Mesendoderm (in vitro differentiated cells): Measurements from ENCODE around the gene NIF3L1. TPM values are rescaled to one million over a fixed set of nuclear protein-coding genes. Genes with fewer than 3 reads are reported as not detected.
A peak's percentile ranks its signal among the peaks of the same experiment; 100 is the strongest.

ENCODE experiments used
- DNase-seq: peaks from one replicate; pipeline ENCODE4 v3.0.0; 2013
- H2AK5ac ChIP-seq: 2 replicates; pipeline ENCODE4 v1.6.1; 2013; ENCODE audit warnings: low read length, inconsistent platforms
- H2BK120ac ChIP-seq: 2 replicates; pipeline ENCODE4 v1.6.1; 2013; ENCODE audit warnings: low read depth, mild to moderate bottlenecking, low read length, moderate library complexity, mixed read lengths
- H2BK15ac ChIP-seq: replicated peaks from 2 replicates; pipeline ENCODE4 v1.6.1; 2013; ENCODE audit warnings: low read depth, mild to moderate bottlenecking, moderate library complexity
- H2BK5ac ChIP-seq: 2 replicates; pipeline ENCODE4 v1.6.1; 2013; ENCODE audit warnings: low read length, inconsistent platforms
- H3K18ac ChIP-seq: 2 replicates; pipeline ENCODE4 v1.6.1; 2013; ENCODE audit warnings: mild to moderate bottlenecking, low read length, mixed read lengths
- H3K23ac ChIP-seq: one replicate; pipeline ENCODE4 v1.6.1; 2013; ENCODE audit warnings: low read length
- H3K27ac ChIP-seq: 2 replicates; pipeline ENCODE4 v1.5.1; 2013; ENCODE audit warnings: low read depth, mild to moderate bottlenecking, inconsistent platforms, low read length, moderate library complexity
- H3K27me3 ChIP-seq: 2 replicates; pipeline ENCODE4 v1.6.1; 2013; ENCODE audit warnings: low read length, control low read depth, mild to moderate bottlenecking, inconsistent platforms; ENCODE audit not compliant: insufficient read depth, poor library complexity
- H3K36me3 ChIP-seq: 2 replicates; pipeline ENCODE4 v1.6.1; 2013; ENCODE audit warnings: low read length, inconsistent platforms; ENCODE audit not compliant: control insufficient read depth, insufficient read depth
- H3K4ac ChIP-seq: one replicate; pipeline ENCODE4 v1.6.1; 2013; ENCODE audit warnings: low read depth, mild to moderate bottlenecking, low read length, moderate library complexity
- H3K4me1 ChIP-seq: 2 replicates; pipeline ENCODE4 v1.6.1; 2013; ENCODE audit warnings: low read depth, low read length, inconsistent platforms; ENCODE audit not compliant: control insufficient read depth
- H3K4me2 ChIP-seq: 2 replicates; pipeline ENCODE4 v1.6.1; 2013; ENCODE audit warnings: low read length
- H3K4me3 ChIP-seq: 2 replicates; pipeline ENCODE4 v1.5.1; 2013; ENCODE audit warnings: mild to moderate bottlenecking, low read length
- H3K56ac ChIP-seq: one replicate; pipeline ENCODE4 v1.6.1; 2013; ENCODE audit warnings: low read length
- H3K79me1 ChIP-seq: 2 replicates; pipeline ENCODE4 v1.6.1; 2013; ENCODE audit warnings: low read length, inconsistent platforms
- H3K79me2 ChIP-seq: 2 replicates; pipeline ENCODE4 v1.6.1; 2013; ENCODE audit warnings: mild to moderate bottlenecking, low read length; ENCODE audit not compliant: control insufficient read depth, insufficient read depth
- H3K9ac ChIP-seq: 2 replicates; pipeline ENCODE4 v1.6.1; 2013; ENCODE audit warnings: low read length, inconsistent platforms
- H4K5ac ChIP-seq: one replicate; pipeline ENCODE4 v1.6.1; 2013; ENCODE audit warnings: low read length
- H4K8ac ChIP-seq: one replicate; pipeline ENCODE4 v1.6.1; 2013; ENCODE audit warnings: low read depth, mild to moderate bottlenecking, control low read depth, low read length, moderate library complexity
- WGBS: extraction: QIAGEN DNeasy Blood & Tissue Kit; methylation state at CpG from one replicate; pipeline ENCODE4 v1.1.7; 2013; ENCODE audit warnings: low lambda C conversion rate, missing lambda C conversion rate; ENCODE audit not compliant: insufficient coverage; ENCODE audit errors: extremely low coverage; 5-methylcytosine and 5-hydroxymethylcytosine counted together
- polyA plus RNA-seq, 2 experiments: library from polyadenylated mRNA; stranded (reverse); fragments of 200-250 nt; gene quantifications; one replicate each; pipeline ENCODE4 v1.2.3, GENCODE V29; 2013

Gene NIF3L1
- polyA plus RNA-seq (2013, experiment 1 of 2), result 56.4 TPM
- polyA plus RNA-seq (2013, experiment 2 of 2), result 57.4 TPM

DNA sequence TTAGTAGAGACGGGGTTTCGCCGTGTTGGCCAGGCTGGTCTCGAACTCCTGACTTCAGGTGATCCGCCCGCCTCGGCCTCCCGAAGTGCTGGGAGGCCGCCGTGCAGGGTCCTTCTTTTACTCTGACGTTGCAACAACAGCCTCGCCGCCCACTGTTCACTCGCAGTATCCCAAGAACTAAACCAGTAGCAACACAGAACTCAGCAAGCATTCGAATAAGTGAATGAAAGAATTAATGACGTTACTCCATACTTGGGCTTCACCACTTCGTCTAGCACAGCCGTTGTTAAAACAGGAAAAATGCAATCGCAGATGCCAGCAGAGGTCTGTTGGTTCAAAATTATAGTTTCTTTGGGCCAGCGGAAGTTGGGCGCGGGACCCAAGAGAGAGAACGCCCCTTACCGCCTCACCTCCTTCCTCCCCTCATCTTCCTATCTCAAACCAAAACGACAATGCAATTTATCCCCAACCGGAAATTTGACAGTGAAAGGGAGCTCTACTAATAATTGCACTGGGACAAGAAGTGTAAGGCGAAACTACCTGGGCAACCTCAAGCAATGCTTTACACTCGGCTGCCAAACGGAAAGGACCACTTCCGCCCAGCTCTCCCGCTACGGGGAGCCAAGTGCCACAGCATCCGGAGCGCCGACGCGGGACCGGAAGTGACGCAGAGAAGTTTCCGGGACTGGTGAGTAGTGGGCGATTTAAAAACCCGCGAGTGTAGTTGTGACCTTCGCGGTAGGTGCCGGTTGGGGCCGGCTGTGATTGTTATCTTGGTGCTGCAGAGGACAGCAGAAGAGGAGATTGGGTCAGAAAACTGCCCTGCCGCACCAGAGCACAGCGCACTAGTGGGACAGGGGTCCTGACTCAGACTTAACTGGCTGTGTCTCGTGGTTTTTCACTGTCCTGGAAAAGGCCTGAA lies at the start of gene NIF3L1, which contains the start of gene PPIL3:
Gene NIF3L1, plus strand, starts transcription at position 668 of the 922 bp plus-strand sequence. CDS start 2,573 bp downstream, outside the sequence.
Gene PPIL3, minus strand, starts transcription at position 374 of the 922 bp plus-strand sequence. CDS start 1,462 bp downstream, outside the sequence.
- H3K4me2 ChIP-seq, result peak within 1 kb of the TSS; percentile 84
- H3K4me1 ChIP-seq, result no peaks in the 10 kb centered on the region
- H3K36me3 ChIP-seq, result no peaks in the 10 kb centered on the region

GRCh38 chr2:200839513-200839912 lies 49.7 kb upstream of the NIF3L1 start:
- no peaks in the 10 kb centered on the region for H3K27me3 ChIP-seq
- H3K9ac ChIP-seq, result no peak overlapping the region
- no CpG with 5 or more reads among the region's 3 CpGs for WGBS
- peak; percentile 80 for DNase-seq
- H4K5ac ChIP-seq, result no peak overlapping the region
- H2BK120ac ChIP-seq, result no peak overlapping the region
- no peak overlapping the region for H3K4ac ChIP-seq
- H3K27ac ChIP-seq, result no peak overlapping the region
- no peaks in the 10 kb centered on the region for H3K79me1 ChIP-seq
- H4K8ac ChIP-seq, result no peak overlapping the region
- H3K4me1 ChIP-seq, result no peaks in the 10 kb centered on the region
- no peak overlapping the region for H3K18ac ChIP-seq
- H3K4me3 ChIP-seq, result no peak overlapping the region
- H3K79me2 ChIP-seq, result no peaks in the 10 kb centered on the region
- no peak overlapping the region for H2AK5ac ChIP-seq
- no peak overlapping the region for H2BK5ac ChIP-seq
- H3K56ac ChIP-seq, result no peak overlapping the region
- no peaks in the 10 kb centered on the region for H3K36me3 ChIP-seq
- no peak overlapping the region for H3K4me2 ChIP-seq
- no peak overlapping the region for H2BK15ac ChIP-seq
- H3K23ac ChIP-seq, result no peak overlapping the region

More for the DNA sequence above, at the start of gene NIF3L1, which contains the start of gene PPIL3:
- peaks cover 25% of the 10 kb centered on the region for H3K79me2 ChIP-seq
- DNase-seq, result peak; percentile 100
- H3K18ac ChIP-seq, result peak within 1 kb of the TSS; percentile 85
- peak within 1 kb of the TSS; percentile 72 for H3K4ac ChIP-seq
- H2BK15ac ChIP-seq, result no peak within 1 kb of the TSS
- H3K4me3 ChIP-seq, result peak within 1 kb of the TSS; percentile 99
- H3K9ac ChIP-seq, result peak within 1 kb of the TSS; percentile 100
- peak within 1 kb of the TSS; percentile 100 for H3K56ac ChIP-seq
- peaks cover 8% of the 10 kb centered on the region for H3K79me1 ChIP-seq
- H2AK5ac ChIP-seq, result peak within 1 kb of the TSS; percentile 54
- peak within 1 kb of the TSS; percentile 98 for H3K27ac ChIP-seq
- no CpG with 5 or more reads among the region's 50 CpGs for WGBS
- H3K23ac ChIP-seq, result peak within 1 kb of the TSS; percentile 59
- H2BK5ac ChIP-seq, result peak within 1 kb of the TSS; percentile 87
- no peaks in the 10 kb centered on the region for H3K27me3 ChIP-seq
- no peak within 1 kb of the TSS for H2BK120ac ChIP-seq
- H4K5ac ChIP-seq, result peak within 1 kb of the TSS; percentile 93
- peak within 1 kb of the TSS; percentile 65 for H4K8ac ChIP-seq

DNA sequence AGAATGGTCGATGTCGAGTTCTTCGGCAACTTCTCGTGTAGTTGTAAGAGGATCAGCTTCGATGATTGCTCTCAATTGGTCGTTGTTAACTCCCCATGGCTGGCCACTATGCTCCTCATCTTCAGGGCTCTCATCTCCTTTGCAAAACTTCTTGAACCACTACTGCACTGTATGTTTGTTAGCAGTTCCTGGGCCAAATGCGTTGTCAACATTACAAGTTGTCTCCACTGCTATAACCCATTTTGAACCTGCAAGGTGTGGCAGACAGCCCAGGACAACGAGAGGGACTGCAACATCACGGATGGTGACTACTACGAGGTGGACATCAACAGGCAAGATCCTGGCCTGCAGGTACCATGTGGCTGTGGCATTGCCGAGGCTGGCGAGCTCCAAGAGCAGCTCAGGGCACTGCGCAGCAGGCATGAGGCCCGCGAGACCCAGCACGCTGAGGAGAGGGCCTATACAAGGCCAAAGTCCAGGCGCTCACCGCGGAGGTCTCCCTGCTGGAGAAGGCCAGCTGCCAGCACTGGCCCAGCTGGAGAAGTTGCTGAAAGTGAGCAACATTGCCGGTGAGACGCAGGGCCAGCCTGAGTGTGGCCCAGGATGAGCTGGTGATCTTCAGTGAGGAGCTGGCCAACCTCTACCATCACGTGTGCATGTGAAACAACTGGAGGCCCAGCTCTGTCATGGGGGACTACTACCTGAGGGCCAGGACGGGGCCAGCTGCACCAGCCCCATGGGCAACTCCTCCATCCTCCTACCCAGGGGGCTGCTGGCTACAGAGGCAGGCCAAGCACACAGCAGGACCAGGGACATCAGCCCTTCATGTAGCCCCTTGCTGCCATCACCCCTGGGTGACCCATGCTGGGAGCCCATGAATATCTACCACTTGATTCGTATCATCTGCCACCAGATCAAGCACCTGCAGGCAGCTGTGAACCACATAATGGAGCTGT lies 44.9 kb upstream of the NIF3L1 start:
- Histone ChIP-seq H3K18ac (no peak overlapping the region), H3K4me2 (no peak overlapping the region), H3K56ac (no peak overlapping the region), H3K79me2 (no peaks in the 10 kb centered on the region), H2BK15ac (no peak overlapping the region), H3K4ac (no peak overlapping the region), H2BK120ac (no peak overlapping the region), H3K23ac (no peak overlapping the region), H2BK5ac (no peak overlapping the region), H4K5ac (no peak overlapping the region), H4K8ac (no peak overlapping the region), H3K4me3 (no peak overlapping the region), H3K36me3 (no peaks in the 10 kb centered on the region), H3K27ac (no peak overlapping the region), H3K79me1 (no peaks in the 10 kb centered on the region), H3K9ac (no peak overlapping the region), H3K4me1 (no peaks in the 10 kb centered on the region), H3K27me3 (no peaks in the 10 kb centered on the region), H2AK5ac (no peak overlapping the region)
- DNase-seq, result no peak
- no CpG with 5 or more reads among the region's 24 CpGs for WGBS

- no peak overlapping the region for H2BK120ac ChIP-seq
- no peak overlapping the region for H3K27ac ChIP-seq
- no peaks in the 10 kb centered on the region for H3K4me1 ChIP-seq
- H3K79me2 ChIP-seq, result no peaks in the 10 kb centered on the region
- H2BK5ac ChIP-seq, result no peak overlapping the region
- no peak overlapping the region for H4K8ac ChIP-seq
- WGBS, result no CpG with 5 or more reads among the region's 5 CpGs
- H3K36me3 ChIP-seq, result no peaks in the 10 kb centered on the region
- H3K27me3 ChIP-seq, result no peaks in the 10 kb centered on the region
- H3K4me2 ChIP-seq, result no peak overlapping the region
- H3K79me1 ChIP-seq, result no peaks in the 10 kb centered on the region
- no peak overlapping the region for H2BK15ac ChIP-seq
- H3K4ac ChIP-seq, result no peak overlapping the region
- H3K9ac ChIP-seq, result no peak overlapping the region
- no peak overlapping the region for H3K4me3 ChIP-seq
- no peak overlapping the region for H3K23ac ChIP-seq
- no peak overlapping the region for H3K56ac ChIP-seq
- H3K18ac ChIP-seq, result no peak overlapping the region
- H4K5ac ChIP-seq, result no peak overlapping the region
- H2AK5ac ChIP-seq, result no peak overlapping the region
- no peak for DNase-seq
Observed at GRCh38 chr2:200845194-200845593, 44.0 kb upstream of the NIF3L1 start.

DNA sequence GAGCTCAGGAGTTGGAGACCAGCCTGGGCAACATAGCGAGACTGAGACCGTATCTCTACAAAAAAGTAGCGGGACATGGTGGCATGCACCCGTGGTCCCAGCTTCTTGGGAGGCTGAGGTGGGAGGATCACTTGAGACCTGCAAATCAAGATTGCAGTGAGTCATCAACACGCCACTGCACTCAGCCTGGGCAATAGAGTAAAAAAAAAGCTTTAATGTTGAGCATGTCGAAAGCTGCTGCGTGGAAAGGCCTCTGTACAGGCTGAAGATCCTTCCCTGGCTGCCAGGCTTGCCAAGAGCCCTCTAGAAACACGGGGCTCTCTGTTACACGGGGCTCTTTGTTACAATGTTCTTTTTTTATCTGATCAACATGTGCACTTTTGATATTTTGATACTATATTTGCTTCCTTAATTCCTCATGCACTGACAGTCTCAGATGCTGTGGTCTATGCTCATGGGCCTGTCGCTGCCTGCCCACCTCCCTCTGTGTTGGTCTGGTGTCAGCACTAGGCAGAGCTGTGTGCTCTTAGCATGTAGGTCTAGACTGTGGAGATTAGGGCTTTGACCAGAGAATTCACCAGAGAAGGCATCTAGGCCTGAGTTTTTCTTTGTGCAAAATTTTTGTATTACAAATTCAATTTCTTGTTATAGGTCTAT lies 43.4 kb upstream of the NIF3L1 start:
- Histone ChIP-seq H4K8ac (no peak overlapping the region), H2BK15ac (no peak overlapping the region), H3K23ac (no peak overlapping the region), H3K4me2 (no peak overlapping the region), H3K4me1 (no peaks in the 10 kb centered on the region), H3K79me1 (no peaks in the 10 kb centered on the region), H3K36me3 (no peaks in the 10 kb centered on the region), H2AK5ac (no peak overlapping the region), H3K18ac (no peak overlapping the region), H3K56ac (no peak overlapping the region), H3K4ac (no peak overlapping the region), H2BK120ac (no peak overlapping the region), H4K5ac (no peak overlapping the region), H3K9ac (no peak overlapping the region), H3K79me2 (no peaks in the 10 kb centered on the region), H3K27ac (no peak overlapping the region), H2BK5ac (no peak overlapping the region), H3K4me3 (no peak overlapping the region), H3K27me3 (no peaks in the 10 kb centered on the region)
- no peak for DNase-seq
- WGBS, result no CpG with 5 or more reads among the region's 10 CpGs
